ENCODE measurements around the gene CCDC18.
A peak's percentile ranks its signal among the peaks of the same experiment; 100 is the strongest.

DNA sequence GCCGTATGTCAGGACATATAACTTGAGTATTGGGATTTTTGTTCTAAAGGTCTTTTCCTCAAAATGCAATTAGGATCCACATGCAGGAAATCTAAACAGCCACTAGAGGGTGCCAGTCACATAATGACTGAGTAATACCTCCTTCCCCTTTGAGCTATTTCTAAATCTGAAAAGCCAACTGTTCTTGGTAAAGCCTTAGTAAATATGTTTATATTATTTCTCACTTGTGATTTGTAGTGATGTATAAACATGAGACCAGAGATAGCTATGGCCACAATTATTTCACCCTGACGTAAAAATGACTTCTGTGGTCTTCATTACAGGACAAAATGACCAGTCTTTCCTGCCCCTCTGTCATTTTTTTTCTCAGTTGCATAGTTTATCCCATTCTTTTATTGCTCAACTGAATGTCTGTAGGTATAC, 124.2 kb downstream of the CCDC18 start:
- TF ChIP-seq, protein P1, sequence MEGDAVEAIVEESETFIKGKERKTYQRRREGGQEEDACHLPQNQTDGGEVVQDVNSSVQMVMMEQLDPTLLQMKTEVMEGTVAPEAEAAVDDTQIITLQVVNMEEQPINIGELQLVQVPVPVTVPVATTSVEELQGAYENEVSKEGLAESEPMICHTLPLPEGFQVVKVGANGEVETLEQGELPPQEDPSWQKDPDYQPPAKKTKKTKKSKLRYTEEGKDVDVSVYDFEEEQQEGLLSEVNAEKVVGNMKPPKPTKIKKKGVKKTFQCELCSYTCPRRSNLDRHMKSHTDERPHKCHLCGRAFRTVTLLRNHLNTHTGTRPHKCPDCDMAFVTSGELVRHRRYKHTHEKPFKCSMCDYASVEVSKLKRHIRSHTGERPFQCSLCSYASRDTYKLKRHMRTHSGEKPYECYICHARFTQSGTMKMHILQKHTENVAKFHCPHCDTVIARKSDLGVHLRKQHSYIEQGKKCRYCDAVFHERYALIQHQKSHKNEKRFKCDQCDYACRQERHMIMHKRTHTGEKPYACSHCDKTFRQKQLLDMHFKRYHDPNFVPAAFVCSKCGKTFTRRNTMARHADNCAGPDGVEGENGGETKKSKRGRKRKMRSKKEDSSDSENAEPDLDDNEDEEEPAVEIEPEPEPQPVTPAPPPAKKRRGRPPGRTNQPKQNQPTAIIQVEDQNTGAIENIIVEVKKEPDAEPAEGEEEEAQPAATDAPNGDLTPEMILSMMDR (IDR thresholded peaks at IDR 0.05; ENCODE audit: low read depth, low read length, poor library complexity, severe bottlenecking): peak; percentile 91
- no peak for TF ChIP-seq EZH2phosphoT487 (IDR thresholded peaks at IDR 0.05; ENCODE audit: borderline replicate concordance, low read length)
